Measurements from ENCODE around the gene SH3GL2.

The SH3GL2 gene

GRCh38 chr9:17816431-17817027 lies 237.7 kb downstream of the SH3GL2 start:
- no peak overlapping the region for H3K4me3 Mint-ChIP-seq
- peaks cover 7% of the 10 kb centered on the region for H3K27me3 Mint-ChIP-seq
- H3K36me3 Mint-ChIP-seq = no peaks in the 10 kb centered on the region
- H3K27ac Mint-ChIP-seq = no peak overlapping the region
- H3K4me1 Mint-ChIP-seq (ENCODE audit: low read depth) = no peaks in the 10 kb centered on the region
- H3K9me3 Mint-ChIP-seq (ENCODE audit: low read depth) = no peaks in the 10 kb centered on the region

- Mint-ChIP-seq H3K9me3 (ENCODE audit: low read depth) (no peaks in the 10 kb centered on the region), H3K27me3 (no peaks in the 10 kb centered on the region), H3K36me3 (no peaks in the 10 kb centered on the region), H3K4me3 (no peak overlapping the region), H3K4me1 (ENCODE audit: low read depth) (no peaks in the 10 kb centered on the region), H3K27ac (no peak overlapping the region)
Observed at GRCh38 chr9:17824191-17824590, 245.3 kb downstream of the SH3GL2 start.

GRCh38 chr9:17824616-17825264 lies 245.9 kb downstream of the SH3GL2 start:
- no peak overlapping the region for H3K4me3 Mint-ChIP-seq
- no peaks in the 10 kb centered on the region for H3K4me1 Mint-ChIP-seq (ENCODE audit: low read depth)
- no peaks in the 10 kb centered on the region for H3K36me3 Mint-ChIP-seq
- no peak overlapping the region for H3K27ac Mint-ChIP-seq
- no peaks in the 10 kb centered on the region for H3K27me3 Mint-ChIP-seq
- no peaks in the 10 kb centered on the region for H3K9me3 Mint-ChIP-seq (ENCODE audit: low read depth)

- H3K4me1 Mint-ChIP-seq (ENCODE audit: low read depth) = no peaks in the 10 kb centered on the region
Observed at GRCh38 chr9:17825265-17825659, 246.4 kb downstream of the SH3GL2 start.

DNA sequence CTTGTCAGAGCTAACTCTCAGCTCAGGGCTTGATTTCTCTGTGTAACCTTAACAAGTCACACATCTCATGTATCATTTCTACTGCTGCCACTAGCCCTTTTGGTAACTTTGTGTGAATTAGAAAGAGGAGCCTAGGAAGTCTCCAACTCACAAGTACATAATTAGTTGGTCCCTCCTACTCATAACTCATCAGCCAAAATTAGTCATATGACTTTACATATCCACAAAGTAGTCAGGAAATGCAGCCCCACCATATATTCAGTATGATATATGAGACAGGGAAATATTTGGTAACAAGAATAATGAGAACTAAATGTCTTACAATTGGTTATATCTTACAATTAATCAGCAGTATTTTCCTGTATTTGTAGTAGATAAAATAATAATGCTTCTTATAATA lies 250.2 kb downstream of the SH3GL2 start:
- Mint-ChIP-seq H3K4me1 (ENCODE audit: low read depth) (no peaks in the 10 kb centered on the region), H3K27ac (no peak overlapping the region), H3K36me3 (no peaks in the 10 kb centered on the region), H3K27me3 (no peaks in the 10 kb centered on the region), H3K4me3 (no peak overlapping the region), H3K9me3 (ENCODE audit: low read depth) (no peaks in the 10 kb centered on the region)

More at GRCh38 chr9:17825265-17825659, 246.4 kb downstream of the SH3GL2 start:
- no peaks in the 10 kb centered on the region for H3K9me3 Mint-ChIP-seq (ENCODE audit: low read depth)
- H3K27me3 Mint-ChIP-seq = no peaks in the 10 kb centered on the region
- no peak overlapping the region for H3K27ac Mint-ChIP-seq
- no peak overlapping the region for H3K4me3 Mint-ChIP-seq
- no peaks in the 10 kb centered on the region for H3K36me3 Mint-ChIP-seq

DNA sequence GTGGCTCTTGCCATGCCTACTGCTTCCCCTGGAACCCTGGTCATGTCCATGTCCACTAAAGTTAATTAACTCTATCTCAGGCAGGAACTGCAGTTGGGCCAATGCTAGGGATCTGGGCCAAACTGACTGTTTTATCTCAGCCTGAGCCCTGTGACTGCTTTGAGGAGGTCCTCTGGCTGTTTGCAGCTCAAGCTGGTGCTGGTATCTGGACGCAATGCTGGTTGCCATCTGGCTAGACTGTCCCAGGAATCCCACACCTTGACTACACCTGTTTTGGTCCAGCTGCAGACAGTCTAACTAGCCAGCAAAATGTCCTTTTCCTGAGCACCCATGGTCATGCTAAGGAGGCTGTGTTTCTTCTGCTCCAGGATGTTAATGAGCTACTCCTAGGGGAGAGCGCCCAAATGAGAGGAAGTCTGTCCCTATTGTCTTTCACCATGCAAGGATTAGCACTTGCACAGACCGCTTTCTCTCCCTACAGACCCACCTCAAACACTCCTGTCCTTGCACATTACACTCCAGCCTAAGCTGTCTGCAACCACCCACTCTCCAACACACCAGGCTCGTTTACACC lies 251.0 kb downstream of the SH3GL2 start:
- no peaks in the 10 kb centered on the region for H3K4me1 Mint-ChIP-seq (ENCODE audit: low read depth)
- H3K27ac Mint-ChIP-seq = no peak overlapping the region
- H3K27me3 Mint-ChIP-seq = no peaks in the 10 kb centered on the region
- no peaks in the 10 kb centered on the region for H3K36me3 Mint-ChIP-seq
- H3K9me3 Mint-ChIP-seq (ENCODE audit: low read depth) = no peaks in the 10 kb centered on the region
- no peak overlapping the region for H3K4me3 Mint-ChIP-seq

- H3K27me3 Mint-ChIP-seq = no peaks in the 10 kb centered on the region
- H3K4me1 Mint-ChIP-seq (ENCODE audit: low read depth) = no peaks in the 10 kb centered on the region
Observed at GRCh38 chr9:17832812-17833211, 253.9 kb downstream of the SH3GL2 start.

GRCh38 chr9:17833846-17834245 lies 255.0 kb downstream of the SH3GL2 start:
- no peaks in the 10 kb centered on the region for H3K27me3 Mint-ChIP-seq
- peaks cover 3% of the 10 kb centered on the region for H3K9me3 Mint-ChIP-seq (ENCODE audit: low read depth)

More at GRCh38 chr9:17832812-17833211, 253.9 kb downstream of the SH3GL2 start:
- Mint-ChIP-seq H3K27ac (no peak overlapping the region), H3K36me3 (no peaks in the 10 kb centered on the region), H3K4me3 (no peak overlapping the region), H3K9me3 (ENCODE audit: low read depth) (peaks cover 3% of the 10 kb centered on the region)

GRCh38 chr9:17837965-17838364 lies 259.1 kb downstream of the SH3GL2 start:
- Mint-ChIP-seq H3K9me3 (ENCODE audit: low read depth) (peaks cover 4% of the 10 kb centered on the region), H3K4me1 (ENCODE audit: low read depth) (no peaks in the 10 kb centered on the region), H3K27ac (no peak overlapping the region), H3K27me3 (no peaks in the 10 kb centered on the region), H3K4me3 (no peak overlapping the region), H3K36me3 (no peaks in the 10 kb centered on the region)

More at GRCh38 chr9:17833846-17834245, 255.0 kb downstream of the SH3GL2 start:
- Mint-ChIP-seq H3K36me3 (no peaks in the 10 kb centered on the region), H3K4me1 (ENCODE audit: low read depth) (no peaks in the 10 kb centered on the region), H3K4me3 (no peak overlapping the region), H3K27ac (no peak overlapping the region)

DNA sequence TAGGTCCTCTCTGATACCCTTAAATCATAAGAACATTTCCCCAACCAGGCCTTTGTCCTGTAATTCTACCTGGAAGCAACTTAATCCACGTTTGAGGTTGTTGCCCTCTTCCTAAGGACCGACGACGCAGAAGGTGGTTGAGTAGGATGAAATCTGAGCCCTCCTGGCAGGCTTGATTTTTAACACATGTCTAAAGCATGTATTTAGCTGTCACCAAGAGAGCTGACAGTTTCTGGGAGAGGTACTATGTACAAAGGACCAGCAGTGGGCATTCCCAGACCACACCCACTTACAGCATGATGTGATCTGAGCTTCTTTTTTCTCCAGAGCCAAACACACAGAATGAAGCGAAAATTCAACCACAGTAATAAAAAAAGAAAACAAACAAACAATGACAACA lies 260.9 kb downstream of the SH3GL2 start:
- no peaks in the 10 kb centered on the region for H3K4me1 Mint-ChIP-seq (ENCODE audit: low read depth)
- no peak overlapping the region for H3K4me3 Mint-ChIP-seq
- no peaks in the 10 kb centered on the region for H3K27me3 Mint-ChIP-seq
- no peak overlapping the region for H3K27ac Mint-ChIP-seq
- H3K36me3 Mint-ChIP-seq = no peaks in the 10 kb centered on the region
- peaks cover 7% of the 10 kb centered on the region for H3K9me3 Mint-ChIP-seq (ENCODE audit: low read depth)

- H3K27ac Mint-ChIP-seq = no peak overlapping the region
- no peaks in the 10 kb centered on the region for H3K4me1 Mint-ChIP-seq (ENCODE audit: low read depth)
- peaks cover 4% of the 10 kb centered on the region for H3K9me3 Mint-ChIP-seq (ENCODE audit: low read depth)
- H3K36me3 Mint-ChIP-seq = no peaks in the 10 kb centered on the region
- peaks cover 1% of the 10 kb centered on the region for H3K27me3 Mint-ChIP-seq
- H3K4me3 Mint-ChIP-seq = no peak overlapping the region
Observed at GRCh38 chr9:17843236-17843635, 264.4 kb downstream of the SH3GL2 start.
